Left ventricle myocardium inferior (tissue), 1 donor: ENCODE data around the gene PCARE. TPM values are rescaled to one million over a fixed set of nuclear protein-coding genes. Genes with fewer than 3 reads are reported as not detected.

Experiments used
- DNase-seq: peaks from one replicate; pipeline ENCODE4 v3.0.0-alpha.2; 2020
- H3K27ac ChIP-seq: fragments of 200-600 bp; replicated peaks from 2 replicates; pipeline ENCODE4 v1.8.0; 2021
- H3K27me3 ChIP-seq: fragments of 200-600 bp; 2 replicates; pipeline ENCODE4 v1.8.0; 2021; ENCODE audit warnings: low read depth
- H3K36me3 ChIP-seq: fragments of 200-600 bp; 2 replicates; pipeline ENCODE4 v1.8.0; 2021
- H3K4me1 ChIP-seq: fragments of 200-600 bp; 2 replicates; pipeline ENCODE4 v1.8.0; 2021
- H3K4me3 ChIP-seq: fragments of 200-600 bp; 2 replicates; pipeline ENCODE4 v1.8.0; 2021; ENCODE audit warnings: mild to moderate bottlenecking, moderate library complexity
- H3K9me3 ChIP-seq: fragments of 200-600 bp; replicated peaks from 2 replicates; pipeline ENCODE4 v1.8.0; 2021
- intact Hi-C: fragments of 100-400 bp; cut with micrococcal nuclease; formaldehyde crosslinking; loops from one replicate; pipeline ENCODE4 v1.11.0; 2022
- total RNA-seq: library from RNA; stranded (reverse); fragmentation: NEBNext Ultra II Directional; extraction: Animal tissue kit (Norgen Biotek cat#: 25700); gene quantifications from one replicate; pipeline ENCODE4 v1.2.1, GENCODE V29; 2021
- TF ChIP-seq, protein P1 (sequence below): fragments of 200-600 bp; IDR thresholded peaks from 2 replicates; pipeline ENCODE4 v1.8.0; 2021; ENCODE audit warnings: antibody characterized with exemption, mild to moderate bottlenecking, borderline replicate concordance
- donor health status: DM: no; HTN: yes; CAD: no; lungs with severe emphysema.

The PCARE gene
- total RNA-seq, 1 donor from 2014 or later, result 0.74 TPM

DNA sequence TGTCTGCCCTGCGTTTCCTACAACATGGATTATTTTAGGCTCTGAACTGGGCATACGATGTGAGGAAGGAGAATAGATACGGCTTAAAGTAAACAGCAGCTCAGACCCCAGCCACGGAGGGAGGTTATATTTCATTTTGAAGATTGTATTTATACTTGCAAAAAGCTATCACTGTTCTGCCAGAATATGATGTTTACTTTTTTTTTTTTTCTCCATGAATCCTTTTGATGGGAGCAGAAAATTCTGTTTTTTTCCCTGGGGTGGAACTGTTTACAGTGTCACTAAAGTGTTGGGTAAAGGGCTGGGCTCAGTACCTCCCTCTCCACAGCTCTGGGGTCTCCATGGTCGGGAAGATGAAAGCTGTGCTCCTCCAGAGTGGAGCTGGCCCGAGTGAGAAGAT is 13.1 kb downstream of the PCARE start:
- DNase-seq, result no peak
- peaks cover 12% of the 10 kb centered on the region for H3K4me1 ChIP-seq
- no peak overlapping the region for H3K27ac ChIP-seq
- H3K27me3 ChIP-seq, result no peaks in the 10 kb centered on the region
- no peaks in the 10 kb centered on the region for H3K36me3 ChIP-seq
- H3K9me3 ChIP-seq, result no peaks in the 10 kb centered on the region
- no peak overlapping the region for H3K4me3 ChIP-seq
- intact Hi-C loops, result no loop called here
- TF ChIP-seq, protein P1, sequence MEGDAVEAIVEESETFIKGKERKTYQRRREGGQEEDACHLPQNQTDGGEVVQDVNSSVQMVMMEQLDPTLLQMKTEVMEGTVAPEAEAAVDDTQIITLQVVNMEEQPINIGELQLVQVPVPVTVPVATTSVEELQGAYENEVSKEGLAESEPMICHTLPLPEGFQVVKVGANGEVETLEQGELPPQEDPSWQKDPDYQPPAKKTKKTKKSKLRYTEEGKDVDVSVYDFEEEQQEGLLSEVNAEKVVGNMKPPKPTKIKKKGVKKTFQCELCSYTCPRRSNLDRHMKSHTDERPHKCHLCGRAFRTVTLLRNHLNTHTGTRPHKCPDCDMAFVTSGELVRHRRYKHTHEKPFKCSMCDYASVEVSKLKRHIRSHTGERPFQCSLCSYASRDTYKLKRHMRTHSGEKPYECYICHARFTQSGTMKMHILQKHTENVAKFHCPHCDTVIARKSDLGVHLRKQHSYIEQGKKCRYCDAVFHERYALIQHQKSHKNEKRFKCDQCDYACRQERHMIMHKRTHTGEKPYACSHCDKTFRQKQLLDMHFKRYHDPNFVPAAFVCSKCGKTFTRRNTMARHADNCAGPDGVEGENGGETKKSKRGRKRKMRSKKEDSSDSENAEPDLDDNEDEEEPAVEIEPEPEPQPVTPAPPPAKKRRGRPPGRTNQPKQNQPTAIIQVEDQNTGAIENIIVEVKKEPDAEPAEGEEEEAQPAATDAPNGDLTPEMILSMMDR, result no peak

DNA sequence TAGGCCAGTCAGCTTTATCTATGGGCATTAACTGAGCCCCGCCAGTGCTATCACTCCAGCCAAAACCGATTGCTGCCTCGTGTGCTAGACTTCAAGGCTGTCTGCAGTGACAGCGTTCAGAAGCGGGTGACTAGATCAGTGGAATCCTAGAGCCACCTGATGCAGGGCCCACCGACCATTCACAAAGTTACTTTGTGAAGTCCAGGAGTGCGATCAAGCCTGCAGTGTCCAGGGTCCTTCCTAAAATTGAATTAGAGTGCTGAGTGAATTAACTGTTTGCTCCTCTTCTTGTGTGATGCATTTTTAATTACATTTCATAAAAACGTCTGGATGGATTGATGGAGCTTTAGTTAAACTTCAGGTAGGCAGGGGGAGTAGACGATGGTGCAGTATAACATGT is 13.9 kb downstream of the PCARE start:
- Histone ChIP-seq H3K9me3 (no peaks in the 10 kb centered on the region), H3K27ac (no peak overlapping the region), H3K27me3 (no peaks in the 10 kb centered on the region), H3K36me3 (no peaks in the 10 kb centered on the region), H3K4me1 (peaks cover 12% of the 10 kb centered on the region), H3K4me3 (no peak overlapping the region)
- intact Hi-C loops, result no loop called here
- no peak for DNase-seq
- TF ChIP-seq, protein P1, result no peak

DNA sequence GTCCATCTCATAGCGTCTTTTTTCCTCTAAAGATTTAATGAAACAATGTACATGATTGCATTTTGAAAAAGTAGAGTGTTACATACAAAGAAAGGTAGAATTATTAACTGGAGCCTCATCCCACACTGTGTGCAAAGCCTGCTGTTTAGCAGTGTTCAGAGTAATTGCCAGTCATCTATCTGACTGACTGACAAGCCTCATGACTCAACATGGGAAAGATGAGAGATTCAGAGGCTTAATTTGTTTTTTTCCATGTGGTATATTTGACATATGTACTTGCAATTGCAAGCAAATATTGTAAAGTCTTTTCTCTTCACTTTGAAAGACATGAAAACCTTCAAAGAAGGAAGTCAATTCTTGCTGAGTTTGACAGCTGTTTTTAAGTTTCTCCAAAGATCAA is 14.7 kb downstream of the PCARE start:
- Histone ChIP-seq H3K4me1 (peaks cover 10% of the 10 kb centered on the region), H3K36me3 (no peaks in the 10 kb centered on the region), H3K4me3 (no peak overlapping the region), H3K9me3 (no peaks in the 10 kb centered on the region), H3K27me3 (no peaks in the 10 kb centered on the region), H3K27ac (no peak overlapping the region)
- TF ChIP-seq, protein P1, result no peak
- DNase-seq, result no peak
- intact Hi-C loops, result no loop called here

DNA sequence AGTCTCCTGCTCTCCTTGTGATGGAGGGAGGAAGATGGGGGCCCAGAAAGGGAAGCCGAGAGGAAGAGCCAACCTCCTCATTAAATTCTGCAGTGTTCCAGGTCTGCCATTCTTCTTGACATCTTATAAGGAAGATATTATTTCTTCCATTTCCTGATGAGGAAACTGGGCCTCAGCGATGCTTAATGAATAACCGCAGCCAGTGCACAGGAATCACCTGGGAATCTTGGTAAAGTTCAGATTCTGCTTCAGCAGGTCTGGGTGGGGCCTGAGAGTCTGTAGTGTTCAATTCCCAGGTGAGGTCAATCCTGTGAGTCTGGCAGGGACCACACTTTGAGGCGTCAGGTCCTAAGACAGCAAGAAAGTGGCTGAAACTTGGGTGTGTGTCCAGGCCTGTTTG is 17.3 kb downstream of the PCARE start:
- H3K4me1 ChIP-seq, result peaks cover 9% of the 10 kb centered on the region
- H3K9me3 ChIP-seq, result no peaks in the 10 kb centered on the region
- intact Hi-C loops, result no loop called here
- no peaks in the 10 kb centered on the region for H3K27me3 ChIP-seq
- DNase-seq, result no peak
- no peak overlapping the region for H3K27ac ChIP-seq
- H3K4me3 ChIP-seq, result no peak overlapping the region
- TF ChIP-seq, protein P1, result no peak
- peaks cover 11% of the 10 kb centered on the region for H3K36me3 ChIP-seq

DNA sequence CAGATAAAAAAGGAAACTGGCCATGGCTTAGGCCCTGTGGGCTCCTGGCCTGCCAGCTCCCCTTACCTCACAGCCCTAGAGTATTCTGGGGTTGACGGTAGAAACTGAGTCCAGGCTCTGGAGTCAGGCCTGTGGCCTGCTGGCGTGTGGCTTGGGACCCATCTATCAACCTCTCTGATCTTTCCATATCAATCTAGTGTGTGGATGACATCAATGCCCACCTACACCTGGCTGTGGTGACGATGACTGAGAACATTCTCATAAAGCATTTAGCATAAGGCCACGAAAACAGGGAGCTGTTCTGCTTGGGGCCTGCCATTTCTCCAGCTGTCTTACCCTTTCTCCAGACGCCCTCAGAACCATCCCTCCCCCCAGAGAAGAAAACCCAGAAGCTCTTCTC is 17.9 kb downstream of the PCARE start:
- Histone ChIP-seq H3K9me3 (no peaks in the 10 kb centered on the region), H3K27ac (no peak overlapping the region), H3K4me3 (no peak overlapping the region), H3K4me1 (peaks cover 9% of the 10 kb centered on the region), H3K27me3 (no peaks in the 10 kb centered on the region), H3K36me3 (peaks cover 16% of the 10 kb centered on the region)
- no peak for DNase-seq
- intact Hi-C loops, result no loop called here
- TF ChIP-seq, protein P1, result no peak

DNA sequence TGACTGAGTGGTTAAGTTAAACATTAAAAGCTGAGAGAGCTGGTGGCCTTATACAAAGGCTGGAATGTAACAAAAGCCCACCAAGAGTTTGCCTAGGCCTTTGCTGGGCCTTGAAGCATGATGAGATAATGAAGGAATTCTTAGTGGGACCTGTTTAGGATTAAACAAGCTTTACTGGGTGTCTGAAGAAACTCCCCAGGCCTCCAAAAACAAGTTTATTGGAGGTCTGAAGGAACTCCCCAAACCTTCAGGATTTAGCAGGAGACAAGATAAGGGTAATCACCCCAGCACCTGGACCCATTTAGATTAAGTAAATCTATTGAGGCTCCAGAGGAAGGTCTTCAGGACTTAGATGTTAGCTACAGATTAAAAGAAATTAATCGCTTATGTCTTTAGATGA is 18.7 kb downstream of the PCARE start:
- Histone ChIP-seq H3K36me3 (peaks cover 16% of the 10 kb centered on the region), H3K27me3 (no peaks in the 10 kb centered on the region), H3K27ac (no peak overlapping the region), H3K9me3 (no peaks in the 10 kb centered on the region), H3K4me1 (peaks cover 9% of the 10 kb centered on the region), H3K4me3 (no peak overlapping the region)
- intact Hi-C loops, result no loop called here
- TF ChIP-seq, protein P1, result no peak
- DNase-seq, result no peak
